GM23248 (cell line): ENCODE measurements around the gene EIF3B. TPM values are rescaled to one million over a fixed set of nuclear protein-coding genes. Genes with fewer than 3 reads are reported as not detected.

Source experiments
- DNase-seq: peaks from one replicate; pipeline ENCODE4 v3.0.0-alpha.2; 2015
- H2AFZ ChIP-seq: fragments of 200-600 bp; sonication (generic); 2 replicates; pipeline ENCODE4 v1.6.1; 2016; ENCODE audit warnings: antibody characterized with exemption
- H3F3A ChIP-seq: fragments of 200-600 bp; sonication (generic); 2 replicates; pipeline ENCODE4 v1.6.1; 2016; ENCODE audit warnings: mild to moderate bottlenecking, antibody characterized with exemption, mixed run types; ENCODE audit not compliant: insufficient read depth
- H3K27ac ChIP-seq: fragments of 200-600 bp; sonication (generic); 2 replicates; pipeline ENCODE4 v1.5.1; 2016; ENCODE audit warnings: mild to moderate bottlenecking
- H3K27me3 ChIP-seq: fragments of 200-600 bp; sonication (generic); replicated peaks from 2 replicates; pipeline ENCODE4 v1.6.1; 2016; ENCODE audit warnings: mild to moderate bottlenecking; ENCODE audit not compliant: insufficient read depth
- H3K36me3 ChIP-seq: fragments of 200-600 bp; sonication (generic); 2 replicates; pipeline ENCODE4 v1.6.1; 2016; ENCODE audit warnings: low read depth, mild to moderate bottlenecking
- H3K4me1 ChIP-seq: fragments of 200-600 bp; sonication (generic); 2 replicates; pipeline ENCODE4 v1.6.1; 2016; ENCODE audit warnings: mild to moderate bottlenecking; ENCODE audit not compliant: insufficient read depth
- H3K4me2 ChIP-seq: fragments of 200-600 bp; sonication (generic); one replicate; pipeline ENCODE4 v1.6.1; 2016; ENCODE audit warnings: mild to moderate bottlenecking; ENCODE audit not compliant: unreplicated experiment
- H3K4me3 ChIP-seq: fragments of 200-600 bp; sonication (generic); 2 replicates; pipeline ENCODE4 v1.5.1; 2016; ENCODE audit warnings: mild to moderate bottlenecking
- H3K79me2 ChIP-seq: fragments of 200-600 bp; sonication (generic); 2 replicates; pipeline ENCODE4 v1.6.1; 2016; ENCODE audit warnings: mild to moderate bottlenecking; ENCODE audit not compliant: insufficient read depth
- H3K9ac ChIP-seq: fragments of 200-600 bp; sonication (generic); 2 replicates; pipeline ENCODE4 v1.6.1; 2016; ENCODE audit warnings: mild to moderate bottlenecking
- H3K9me2 ChIP-seq: fragments of 200-600 bp; sonication (generic); 2 replicates; pipeline ENCODE4 v1.6.1; 2016; ENCODE audit warnings: mixed run types, mild to moderate bottlenecking, moderate library complexity; ENCODE audit not compliant: insufficient read depth
- H3K9me3 ChIP-seq: fragments of 200-600 bp; sonication (generic); one replicate; pipeline ENCODE4 v1.6.1; 2017; ENCODE audit warnings: low read depth
- H4K20me1 ChIP-seq: fragments of 200-600 bp; sonication (generic); 2 replicates; pipeline ENCODE4 v1.6.0; 2016; ENCODE audit not compliant: insufficient read depth
- EZH2 ChIP-seq: fragments of 200-600 bp; sonication (generic); IDR thresholded peaks from 2 replicates; pipeline ENCODE4 v1.6.1; 2018; ENCODE audit warnings: antibody characterized with exemption, mild to moderate bottlenecking; ENCODE audit not compliant: insufficient read depth, poor library complexity, severe bottlenecking
- EZH2phosphoT487 ChIP-seq: fragments of 200-600 bp; sonication (generic); IDR thresholded peaks from 2 replicates; pipeline ENCODE4 v1.6.1; 2018; ENCODE audit warnings: antibody characterized with exemption, moderate library complexity, mild to moderate bottlenecking, low read depth; ENCODE audit not compliant: insufficient read depth
- WGBS, 2 experiments: methylation state at CpG; one replicate each; pipeline ENCODE4 v1.1.6; 2015 to 2017; ENCODE audit warnings: low lambda C conversion rate in 2 of 2, low coverage in 1 of 2; ENCODE audit errors: missing lambda C conversion rate in 2 of 2; 5-methylcytosine and 5-hydroxymethylcytosine counted together
- in situ Hi-C: fragments of 300-500 bp; cut with MboI; formaldehyde crosslinking; loops from 2 replicates; pipeline ENCODE4 v1.15.0; 2020
- polyA plus RNA-seq: library from polyadenylated mRNA; unstranded; fragments of >200 nt; fragmentation: Nextera tagmentation; extraction: Ambion mirVana; gene quantifications from 2 replicates; pipeline ENCODE4 v1.2.1, GENCODE V29; 2016
- small RNA-seq: library from RNA; depleted of rRNA; stranded (forward); fragments of <200 nt; gene quantifications from one replicate; pipeline ENCODE3, GENCODE V24; 2014; ENCODE audit warnings: low read depth, low replicate concordance
- total RNA-seq: library from RNA; depleted of rRNA; stranded (reverse); fragments of >200 nt; shearing (Covaris generic); gene quantifications from 2 replicates; pipeline ENCODE4 v1.2.3, GENCODE V29; 2014; rRNA removed

Gene EIF3B
- total and polyA plus RNA-seq, 2 experiments from 2014 or later, result 79.5 to 180 TPM

DNA sequence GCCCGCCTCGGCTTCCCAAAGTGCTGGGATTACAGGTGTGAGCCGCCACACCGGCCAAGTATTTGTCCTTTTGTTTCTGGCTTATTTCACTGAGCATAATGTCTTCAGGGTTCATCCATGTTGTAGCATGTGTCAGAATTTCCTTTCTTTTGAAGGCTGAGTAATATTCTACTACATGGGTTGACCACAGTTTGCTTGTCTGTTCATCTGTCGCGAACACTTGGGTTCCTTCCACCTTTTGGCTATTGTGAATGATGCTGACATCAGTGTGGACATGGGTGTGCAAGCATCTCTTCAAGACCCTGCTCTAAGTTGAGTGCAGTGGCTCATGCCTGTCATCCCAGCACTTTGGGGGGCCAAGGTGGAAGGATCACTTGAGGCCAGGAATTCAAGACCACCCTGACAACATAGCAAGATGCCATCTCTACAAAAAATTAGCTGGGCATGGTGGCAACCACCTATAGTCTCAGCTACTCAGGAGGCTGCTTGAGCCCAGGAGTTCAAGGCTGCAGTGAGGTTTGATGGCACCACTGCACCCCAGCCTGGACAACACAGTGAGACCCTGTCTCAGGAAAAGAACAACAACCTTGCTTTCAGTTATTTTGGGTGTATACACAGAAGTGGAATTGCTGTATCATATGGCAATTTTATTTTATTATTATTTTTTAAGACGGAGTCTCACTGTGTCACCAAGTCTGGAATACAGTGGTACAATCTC is 65.7 kb downstream of the EIF3B start:
- in situ Hi-C loops, result no loop called here
- H3F3A ChIP-seq, result peaks cover 6% of the 10 kb centered on the region; the same call in 1 of the 2 replicates

DNA sequence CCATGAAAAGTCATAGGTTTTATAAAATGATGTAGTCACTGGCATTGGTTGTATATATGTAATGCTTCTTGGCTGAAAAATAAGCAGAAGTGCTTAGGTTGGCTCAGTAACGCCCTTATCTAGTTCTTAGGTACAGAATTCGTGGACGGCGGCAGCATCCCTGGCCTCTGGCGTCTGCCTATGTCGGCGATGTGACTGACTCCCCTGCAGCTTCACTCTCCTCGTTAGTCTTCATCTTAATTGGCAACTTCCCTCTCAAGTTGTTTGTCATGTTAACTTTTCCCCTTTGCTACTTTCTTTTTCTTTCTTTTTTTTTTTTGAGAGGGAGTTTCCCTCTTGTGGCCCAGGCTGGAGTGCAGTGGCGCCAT is 67.3 kb downstream of the EIF3B start:
- Histone ChIP-seq H3K27me3 (no peaks in the 10 kb centered on the region), H4K20me1 (no peaks in the 10 kb centered on the region), H3K9me3 (no peaks in the 10 kb centered on the region), H3K9ac (no peak overlapping the region), H3K79me2 (peaks cover 45% of the 10 kb centered on the region), H3K4me3 (no peak overlapping the region), H3K4me2 (no peak overlapping the region), H3K4me1 (peaks cover 14% of the 10 kb centered on the region), H3K27ac (no peak overlapping the region), H3K9me2 (no peaks in the 10 kb centered on the region), H3F3A (peaks cover 6% of the 10 kb centered on the region; the same call in 1 of the 2 replicates), H3K36me3 (no peaks in the 10 kb centered on the region), H2AFZ (no peak overlapping the region)
- 96 to 99% methylated on average over 9 of the region's 9 CpGs for WGBS, 2 experiments
- in situ Hi-C loops, result no loop called here
- TF ChIP-seq EZH2 (no peak), EZH2phosphoT487 (no peak)
- no peak for DNase-seq

More for the DNA sequence above, 65.7 kb downstream of the EIF3B start:
- TF ChIP-seq EZH2, result no peak
- no peak for TF ChIP-seq EZH2phosphoT487
- Histone ChIP-seq H2AFZ (no peak overlapping the region), H3K4me3 (no peak overlapping the region), H3K4me2 (no peak overlapping the region), H3K9me3 (no peaks in the 10 kb centered on the region), H3K36me3 (no peaks in the 10 kb centered on the region), H3K79me2 (peaks cover 55% of the 10 kb centered on the region), H3K27ac (no peak overlapping the region), H4K20me1 (no peaks in the 10 kb centered on the region), H3K9me2 (no peaks in the 10 kb centered on the region), H3K4me1 (peaks cover 14% of the 10 kb centered on the region), H3K9ac (no peak overlapping the region), H3K27me3 (no peaks in the 10 kb centered on the region)
- WGBS, 2 experiments, result 89 to 93% methylated on average over 7 of the region's 7 CpGs
- DNase-seq, result no peak

DNA sequence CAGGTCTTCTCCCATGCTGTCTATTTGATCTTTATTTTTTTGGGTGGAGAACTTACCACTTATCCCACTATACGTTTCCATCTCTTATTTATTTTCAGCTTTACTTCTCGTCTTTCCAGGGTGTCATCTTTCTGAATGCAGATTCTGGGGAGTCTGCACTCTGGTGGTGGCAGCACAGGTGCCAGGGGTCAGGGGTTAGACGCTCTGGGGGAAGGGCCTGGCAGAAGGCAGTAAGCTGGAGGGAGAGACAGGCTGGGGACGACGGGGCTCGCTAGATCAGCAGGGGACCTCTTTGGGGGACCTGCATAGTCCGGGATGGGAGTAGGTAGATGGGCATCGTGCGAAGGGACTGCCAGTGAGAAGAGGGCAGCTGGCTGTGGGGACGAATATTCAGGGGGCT is 71.1 kb downstream of the EIF3B start:
- Histone ChIP-seq H3K27ac (no peak overlapping the region), H3K4me2 (no peak overlapping the region), H3K36me3 (0 out of 2 replicates have a peak, but pooled peaks cover under 1% of the 10 kb centered on the region), H3K9me3 (no peaks in the 10 kb centered on the region), H3K4me1 (no peaks in the 10 kb centered on the region), H2AFZ (no peak overlapping the region), H3K79me2 (peaks cover 32% of the 10 kb centered on the region), H4K20me1 (no peaks in the 10 kb centered on the region), H3K27me3 (no peaks in the 10 kb centered on the region), H3K4me3 (no peak overlapping the region), H3K9me2 (no peaks in the 10 kb centered on the region), H3F3A (no peaks in the 10 kb centered on the region), H3K9ac (no peak overlapping the region)
- in situ Hi-C loops, result no loop called here
- 68 to 69% methylated on average over 10 of the region's 10 CpGs for WGBS, 2 experiments
- no peak for DNase-seq
- TF ChIP-seq EZH2, result no peak
- no peak for TF ChIP-seq EZH2phosphoT487

Small RNAs within 50 kb of the gene (small RNA-seq; reads per million reads assigned to genes)
- gene AC004840.2, result not detected

Other genes starting within 250 kb of the EIF3B start
- 57.0 and 69.8 TPM in 2 replicates for gene MAD1L1, start 121.9 kb upstream of the EIF3B start, total RNA-seq
- 38.2 and 46.5 TPM in 2 replicates for gene MAD1L1, start 121.9 kb upstream of the EIF3B start, polyA plus RNA-seq
- gene MRM2, start 112.6 kb upstream of the EIF3B start, total RNA-seq, result 20.8 and 21.5 TPM in 2 replicates
- 42.2 and 46.4 TPM in 2 replicates for gene MRM2, start 112.6 kb upstream of the EIF3B start, polyA plus RNA-seq
- gene NUDT1, start 112.6 kb upstream of the EIF3B start, total RNA-seq, result 15.7 and 61.0 TPM in 2 replicates
- gene NUDT1, start 112.6 kb upstream of the EIF3B start, polyA plus RNA-seq, result 47.7 and 51.1 TPM in 2 replicates
- gene SNX8, start 40.4 kb upstream of the EIF3B start, total RNA-seq, result 13.1 and 23.8 TPM in 2 replicates
- 36.8 and 44.4 TPM in 2 replicates for gene SNX8, start 40.4 kb upstream of the EIF3B start, polyA plus RNA-seq
- gene CHST12, start 48.8 kb downstream of the EIF3B start, total RNA-seq, result 9.0 and 10.6 TPM in 2 replicates
- gene CHST12, start 48.8 kb downstream of the EIF3B start, polyA plus RNA-seq, result 33.7 and 36.8 TPM in 2 replicates
- not detected in 2 replicates for gene GRIFIN, start 121.6 kb downstream of the EIF3B start, total RNA-seq
- not detected in 2 replicates for gene GRIFIN, start 121.6 kb downstream of the EIF3B start, polyA plus RNA-seq
- gene LFNG, start 164.9 kb downstream of the EIF3B start, total RNA-seq, result 2.0 and 3.6 TPM in 2 replicates
- 0.18 and 0.19 TPM in 2 replicates for gene LFNG, start 164.9 kb downstream of the EIF3B start, polyA plus RNA-seq
- gene BRAT1, start 200.7 kb downstream of the EIF3B start, total RNA-seq, result 37.9 and 39.7 TPM in 2 replicates
- gene BRAT1, start 200.7 kb downstream of the EIF3B start, polyA plus RNA-seq, result 28.6 and 32.4 TPM in 2 replicates
- 14.9 and 24.4 TPM in 2 replicates for gene IQCE, start 204.2 kb downstream of the EIF3B start, total RNA-seq
- 12.1 and 14.7 TPM in 2 replicates for gene IQCE, start 204.2 kb downstream of the EIF3B start, polyA plus RNA-seq